CMK (cell line): Measurements from ENCODE around the gene SUPT3H.
"Not testable (repeated sequence)": the region's sequence is repeated elsewhere in the genome, so short reads cannot be mapped to it uniquely, and the experiment has no call there.

Source experiments
- DNase-seq: peaks from one replicate; pipeline ENCODE4 v3.0.0-alpha.2; 2010; ENCODE audit warnings: low read depth

SUPT3H gene

DNA sequence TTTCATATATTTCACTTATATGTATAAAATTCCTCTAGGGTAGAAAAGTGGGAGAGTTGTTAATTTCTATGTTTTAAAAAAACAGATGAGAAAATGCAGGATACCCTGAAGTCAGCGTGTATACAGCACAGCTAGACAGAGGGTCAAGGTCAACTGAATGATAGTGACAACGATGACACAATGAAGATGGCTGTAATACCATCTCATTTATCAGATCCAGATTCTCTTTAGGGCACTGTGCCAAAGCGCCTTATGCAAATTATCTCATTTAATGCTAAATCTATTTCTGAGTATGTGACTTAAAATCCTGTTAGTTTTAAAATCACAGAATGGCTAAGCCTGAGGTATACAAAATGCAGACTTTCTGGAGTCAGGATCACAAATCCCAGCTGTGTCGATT, 481.0 kb downstream of the SUPT3H start:
- no peak for DNase-seq

DNA sequence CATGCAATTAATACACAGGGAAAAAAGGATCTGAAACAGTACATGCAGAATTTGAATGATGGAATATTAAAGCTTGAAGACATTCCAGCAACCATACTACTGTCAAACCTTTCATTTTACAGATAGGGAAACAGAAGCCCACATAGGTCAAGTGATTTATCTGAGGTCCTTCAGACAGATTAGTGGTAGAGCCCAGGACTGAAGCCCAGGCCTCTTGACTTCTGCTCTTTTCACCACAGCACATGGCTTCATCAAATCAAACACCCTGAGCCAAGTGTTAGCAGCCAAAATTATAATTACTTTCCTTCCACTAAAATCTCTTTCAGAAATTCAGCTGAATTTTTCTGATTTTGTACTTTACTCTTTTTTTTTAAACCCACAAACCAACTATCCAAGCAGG, 485.2 kb downstream of the SUPT3H start:
- DNase-seq, result no peak

DNA sequence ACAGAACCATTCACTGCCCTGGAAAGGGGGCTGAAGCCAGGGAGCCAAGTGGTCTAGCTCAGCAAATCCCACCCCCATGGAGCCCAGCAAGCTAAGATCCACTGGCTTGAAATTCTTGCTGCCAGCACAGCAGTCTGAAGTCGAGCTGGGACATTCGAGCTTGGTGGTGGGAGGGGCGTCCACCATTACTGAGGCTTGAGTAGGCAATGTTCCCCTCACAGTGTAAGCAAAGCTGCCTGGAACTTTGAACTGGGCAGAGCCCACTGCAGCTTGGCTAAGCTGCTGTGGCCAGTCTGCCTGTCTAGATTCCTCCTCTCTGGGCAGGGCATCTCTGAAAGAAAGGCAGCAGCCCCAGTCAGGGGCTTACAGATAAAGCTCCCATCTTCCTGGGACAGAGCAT, 498.7 kb downstream of the SUPT3H start:
- DNase-seq, result not testable (repeated sequence)

DNA sequence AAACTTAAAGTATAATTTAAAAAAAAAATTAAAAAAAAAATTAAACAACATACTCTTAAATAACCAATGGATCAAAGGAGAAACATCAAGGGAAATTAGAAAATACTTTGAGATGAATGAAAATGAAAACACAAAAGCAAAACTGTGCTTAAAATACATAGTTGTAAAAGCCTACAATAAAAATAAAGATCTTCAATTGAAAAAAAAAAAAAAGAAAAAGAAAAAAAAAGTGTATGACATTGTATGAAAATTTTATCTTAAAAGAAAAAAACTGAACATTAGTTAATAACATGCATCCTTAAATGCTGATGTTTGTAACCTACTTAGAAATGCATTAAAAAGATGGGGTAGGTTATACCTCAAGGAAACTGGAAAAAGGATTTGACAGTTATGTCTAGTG, 501.1 kb downstream of the SUPT3H start:
- not testable (repeated sequence) for DNase-seq

DNA sequence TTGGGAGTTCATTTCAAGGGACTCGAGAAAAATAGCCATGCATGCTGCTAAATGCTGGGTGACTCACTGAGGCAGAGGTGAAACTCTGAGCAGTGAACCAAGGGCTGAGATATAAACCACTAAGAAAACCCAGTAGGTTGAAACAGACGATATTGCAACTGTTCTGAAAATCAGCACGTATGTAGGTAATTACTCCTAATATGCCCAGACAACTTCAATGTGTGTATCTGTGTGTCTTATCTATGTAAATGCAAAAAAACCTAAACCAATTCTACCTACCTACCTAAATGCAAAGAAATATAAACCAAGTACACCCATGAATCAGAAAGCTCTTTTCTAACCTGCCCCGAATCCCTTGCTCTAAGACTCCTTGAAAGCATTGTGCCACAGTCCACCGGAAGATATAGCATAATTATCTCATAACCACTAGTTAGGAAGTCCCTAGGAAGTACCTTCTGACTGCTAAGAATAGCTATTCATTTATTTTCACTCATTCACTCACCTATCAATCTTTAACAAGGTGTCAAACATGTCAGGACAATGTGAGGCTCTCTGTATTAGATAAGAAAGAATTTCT, 508.3 kb downstream of the SUPT3H start:
- no peak for DNase-seq

DNA sequence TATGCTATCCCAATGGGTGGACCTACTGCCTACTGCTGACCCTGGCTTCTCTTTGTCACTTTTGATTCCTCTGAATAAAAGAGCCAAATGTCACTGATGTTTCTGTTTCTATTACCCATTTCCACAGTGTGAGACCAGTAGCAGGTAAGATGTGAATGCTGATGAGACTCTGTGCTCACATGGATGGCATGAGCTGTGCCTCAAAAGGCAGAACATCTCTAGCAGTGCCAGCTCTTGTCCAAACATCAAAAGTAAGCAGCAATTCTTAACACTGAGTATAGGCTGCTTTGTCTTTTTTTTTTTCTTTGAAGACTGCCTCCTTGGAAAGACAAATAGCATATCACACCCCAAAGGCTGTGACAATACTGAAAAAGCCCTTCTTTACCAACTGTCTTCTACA, 508.8 kb downstream of the SUPT3H start:
- no peak for DNase-seq

DNA sequence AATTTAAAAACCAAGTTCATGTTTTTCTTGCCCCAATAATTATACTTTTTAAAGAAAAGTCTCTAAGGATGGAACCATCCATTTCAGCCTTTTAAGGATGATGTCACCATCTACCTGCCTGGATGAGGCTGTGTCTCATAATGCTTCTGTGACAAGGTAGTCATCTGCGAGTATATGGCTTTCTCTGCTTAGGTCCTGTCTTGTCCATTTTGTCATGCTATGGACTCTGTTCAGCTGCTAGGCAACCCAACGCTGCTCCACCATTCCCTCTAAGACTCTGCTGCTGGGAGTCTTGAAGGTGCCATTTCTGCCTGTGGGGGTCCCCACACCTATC, 509.4 kb downstream of the SUPT3H start:
- DNase-seq, result no peak

DNA sequence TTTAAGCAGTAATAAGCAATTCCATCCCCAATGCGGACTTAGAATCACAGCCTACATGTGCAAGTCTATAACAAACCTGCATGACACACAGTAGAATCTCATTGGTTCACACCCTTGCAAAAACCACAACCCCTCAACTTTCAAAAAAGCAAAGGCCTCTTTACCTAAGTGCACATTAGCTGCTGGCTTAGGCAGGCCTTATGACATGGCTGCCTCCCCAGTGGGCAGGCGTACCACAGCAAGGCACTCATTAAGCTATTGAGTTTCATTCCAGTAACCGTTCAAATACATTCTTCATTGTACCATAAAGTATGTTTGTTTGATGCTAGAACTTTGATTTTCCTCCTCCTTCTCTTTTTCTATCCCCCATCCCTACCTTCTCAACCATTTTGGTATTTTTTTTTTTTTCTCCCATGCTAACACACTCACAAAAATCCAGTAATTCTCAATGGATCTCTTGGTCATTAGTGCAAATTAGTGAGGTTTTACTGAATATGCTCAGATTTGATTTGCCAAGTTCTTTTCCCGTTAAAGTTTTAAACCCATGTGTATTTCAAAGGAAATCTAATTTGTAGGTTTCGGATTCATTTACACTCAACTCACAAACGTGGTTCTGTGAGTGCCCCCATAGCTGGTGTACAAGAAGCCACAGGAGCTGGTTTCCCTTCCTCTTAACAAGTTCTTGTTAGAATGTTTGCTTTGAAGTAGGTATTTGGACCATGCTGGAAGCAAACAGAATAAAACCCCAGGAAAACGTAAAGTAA, 510.0 kb downstream of the SUPT3H start:
- no peak for DNase-seq

DNA sequence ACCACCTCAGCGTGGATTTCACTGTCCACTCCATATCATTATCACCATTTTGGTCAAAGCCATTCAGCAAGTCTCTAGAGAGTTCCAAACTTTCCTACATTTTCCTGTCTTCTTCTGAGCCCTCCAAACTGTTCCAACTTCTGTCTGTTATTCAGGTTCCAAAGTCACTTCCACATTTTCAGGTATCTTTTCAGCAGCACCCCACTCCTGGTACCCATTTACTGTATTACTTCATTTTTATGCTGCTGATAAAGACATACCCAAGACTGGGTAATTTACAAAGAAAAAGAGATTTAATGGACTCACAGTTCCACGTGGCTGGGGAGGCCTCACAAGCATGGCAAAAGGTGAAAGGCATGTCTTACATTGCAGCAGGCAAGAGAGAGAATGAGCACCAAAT, 512.5 kb downstream of the SUPT3H start:
- DNase-seq, result not testable (repeated sequence)

DNA sequence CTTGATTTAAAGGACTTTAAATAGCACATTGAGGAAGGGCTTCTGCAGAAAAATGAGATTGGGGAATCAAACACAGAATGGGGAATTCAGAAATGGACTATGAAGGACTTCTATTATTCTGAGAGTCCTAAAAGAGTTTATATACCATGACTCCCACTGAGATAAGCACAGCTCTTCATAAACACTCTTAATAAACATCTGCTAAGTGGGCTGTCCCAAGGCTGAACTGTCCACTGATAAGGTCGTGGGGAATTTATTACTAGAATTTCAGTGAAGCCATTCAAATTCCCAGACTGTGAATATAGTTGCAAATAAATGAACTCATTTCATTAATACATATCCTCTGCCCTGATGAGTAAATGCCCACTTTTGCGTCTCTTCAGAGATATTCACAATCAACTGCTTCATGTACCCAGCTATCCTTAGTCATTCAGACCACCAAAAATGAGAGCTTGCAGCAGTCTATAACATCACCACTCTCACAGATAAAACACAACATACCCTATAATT, 517.8 kb downstream of the SUPT3H start:
- DNase-seq, result no peak

DNA sequence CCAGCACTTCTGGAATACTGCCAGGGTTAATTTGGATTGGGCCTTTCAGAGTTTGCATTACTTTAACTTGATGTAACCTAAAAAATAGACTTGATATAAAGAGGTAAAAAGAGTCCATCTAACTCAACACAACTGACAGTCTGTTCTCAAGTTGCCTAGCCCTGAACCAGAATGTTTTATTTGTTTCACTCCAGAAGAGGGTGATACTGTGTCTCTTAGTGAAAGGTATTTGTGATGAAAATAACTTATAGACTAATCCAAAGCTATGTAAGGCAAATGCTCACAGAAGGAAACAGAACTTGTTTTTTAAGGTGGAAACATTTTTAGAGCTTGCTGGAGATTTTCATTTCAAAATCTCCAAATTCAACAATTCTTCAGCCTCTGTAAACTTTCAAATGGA, 518.7 kb downstream of the SUPT3H start:
- no peak for DNase-seq

DNA sequence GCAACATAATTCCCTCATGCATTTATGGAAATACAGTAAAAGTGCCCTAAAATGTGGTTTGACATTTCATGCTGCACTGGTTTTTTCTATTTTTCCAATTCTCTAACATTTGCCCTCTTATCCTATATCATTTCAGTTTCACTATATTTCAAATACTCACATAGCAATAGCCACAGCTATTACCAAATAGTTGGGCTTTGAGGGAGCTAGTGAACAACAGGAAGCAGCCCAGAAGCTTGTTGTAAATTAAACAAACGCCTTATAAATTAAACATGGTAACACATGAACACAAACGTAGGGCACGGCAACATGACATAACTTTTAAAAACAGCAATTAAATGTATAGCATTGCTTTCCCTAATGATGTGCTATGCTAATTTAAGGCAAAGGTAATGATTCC, 521.3 kb downstream of the SUPT3H start:
- no peak for DNase-seq

DNA sequence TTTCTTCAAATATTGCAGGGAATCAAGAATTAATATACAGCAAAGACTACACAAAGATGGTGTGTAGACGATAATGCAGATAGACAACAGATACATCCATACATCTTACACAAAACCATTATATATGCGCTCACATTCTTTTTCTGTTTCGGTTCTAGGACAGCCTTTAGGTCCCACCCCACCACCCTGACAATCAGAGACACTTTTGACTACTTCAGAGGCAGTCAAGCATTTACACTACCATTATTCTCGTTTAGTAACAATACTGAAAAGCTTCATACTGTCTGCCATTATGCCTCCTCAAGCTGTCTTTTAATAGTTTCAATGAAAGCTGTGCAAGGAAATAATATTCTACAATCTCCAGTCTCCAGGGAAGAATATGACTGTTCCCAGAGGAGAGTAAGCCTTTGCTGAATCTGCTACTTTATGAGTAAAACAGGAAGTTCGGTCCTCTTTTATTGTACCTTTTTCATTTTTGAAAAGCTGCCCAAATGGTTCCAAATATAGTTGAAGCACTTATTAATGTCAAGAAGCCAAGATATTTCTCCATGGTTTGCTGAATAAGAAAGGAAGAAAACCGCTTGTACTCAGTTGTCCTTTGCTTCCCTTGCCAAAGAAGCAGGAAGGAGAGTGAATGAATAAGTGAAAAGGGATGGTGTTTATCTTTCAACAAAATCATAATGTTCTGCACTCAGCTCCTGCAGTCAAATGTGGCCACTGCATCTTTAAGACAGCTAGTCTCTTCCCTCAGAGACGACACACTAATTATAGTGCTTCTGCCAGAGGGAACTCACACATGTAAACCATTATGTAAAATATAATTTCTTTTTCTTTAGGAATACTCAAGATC, 521.9 kb downstream of the SUPT3H start:
- no peak for DNase-seq

DNA sequence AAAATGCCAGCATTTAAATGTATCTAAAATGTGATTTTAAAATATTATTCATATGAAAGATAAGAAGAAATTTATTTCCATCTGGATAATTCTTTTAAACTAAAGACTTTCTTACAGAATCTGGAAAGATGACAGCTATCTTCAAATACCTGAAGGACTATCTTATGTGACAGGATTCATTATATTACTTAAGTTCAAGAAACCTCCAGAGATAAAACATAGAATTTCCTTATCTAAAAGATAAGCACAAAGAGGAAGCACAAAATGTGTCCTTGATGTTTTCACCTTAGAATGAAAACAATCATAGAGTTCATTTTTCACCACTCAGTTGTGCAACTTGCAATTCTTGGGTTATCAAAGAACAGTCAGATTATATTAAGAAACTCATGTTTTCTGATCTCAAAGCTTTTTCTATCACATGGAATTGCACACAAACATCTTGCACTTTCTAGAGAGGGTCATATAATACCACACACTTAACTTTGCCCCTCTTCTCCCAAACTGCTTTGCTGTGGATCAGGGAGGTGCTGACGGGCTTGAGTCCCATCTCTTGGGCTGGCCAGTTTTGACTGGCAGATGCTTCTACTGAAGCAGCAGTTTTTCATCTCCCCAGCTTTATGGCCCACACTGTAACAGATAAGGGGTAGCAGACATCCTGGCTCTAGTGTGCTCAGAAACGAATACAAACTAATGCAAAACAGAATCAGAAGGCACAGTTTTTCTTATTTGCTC, 522.9 kb downstream of the SUPT3H start:
- no peak for DNase-seq

DNA sequence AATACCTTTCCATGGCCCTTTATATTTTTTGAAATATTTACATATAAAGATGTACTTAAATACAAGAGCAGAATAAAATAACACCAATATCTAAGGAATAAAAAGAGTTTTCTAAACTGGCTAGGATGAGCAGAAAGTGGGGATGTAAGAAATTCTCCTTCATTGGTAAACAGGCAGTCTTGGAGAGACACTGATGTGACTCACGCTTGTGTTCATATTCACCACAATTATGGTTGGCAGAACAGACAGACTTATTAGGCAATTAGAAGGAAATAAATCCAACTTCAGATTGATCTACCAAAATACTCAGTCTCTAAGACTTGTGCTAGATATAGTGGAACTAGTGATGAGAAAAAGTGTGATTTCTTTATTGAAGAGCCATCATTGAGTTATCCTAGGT, 526.6 kb downstream of the SUPT3H start:
- DNase-seq, result no peak

DNA sequence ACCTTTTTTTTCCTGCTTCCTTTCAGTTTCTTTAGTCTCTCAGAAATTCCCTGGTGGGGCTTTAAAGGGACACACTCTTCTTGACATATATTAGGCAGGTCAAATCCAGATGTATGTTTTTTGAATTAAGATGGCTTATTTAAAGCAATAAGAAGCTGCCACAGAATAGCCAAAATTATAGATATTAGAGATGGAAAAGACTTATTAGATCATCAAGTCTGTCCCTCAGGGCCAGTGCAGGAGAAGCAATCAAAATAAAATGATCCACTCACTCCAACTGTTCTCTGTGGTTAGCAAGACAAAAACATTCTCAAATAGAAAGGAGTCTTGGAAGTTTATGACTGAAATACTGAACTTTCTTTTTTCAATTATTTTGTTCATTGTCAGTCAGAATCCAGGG, 527.4 kb downstream of the SUPT3H start:
- no peak for DNase-seq

DNA sequence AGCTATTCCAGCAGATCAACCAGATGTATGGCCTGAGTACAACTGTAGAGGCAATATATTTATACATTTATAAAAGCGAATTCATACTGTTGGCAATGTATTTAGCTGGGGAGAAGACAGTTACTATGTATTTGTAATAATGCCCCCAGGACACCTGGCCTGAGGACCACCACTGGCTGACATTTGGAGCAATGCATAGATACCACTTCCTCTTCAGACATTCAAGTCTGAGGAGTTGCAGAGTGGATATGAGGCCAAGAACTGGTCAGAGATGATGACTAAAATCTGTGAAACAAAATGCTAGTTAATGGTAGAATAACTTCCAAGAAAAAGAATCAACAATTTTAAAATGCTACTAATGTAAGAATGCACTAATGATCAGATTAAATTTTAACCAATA, 527.9 kb downstream of the SUPT3H start:
- DNase-seq, result no peak

DNA sequence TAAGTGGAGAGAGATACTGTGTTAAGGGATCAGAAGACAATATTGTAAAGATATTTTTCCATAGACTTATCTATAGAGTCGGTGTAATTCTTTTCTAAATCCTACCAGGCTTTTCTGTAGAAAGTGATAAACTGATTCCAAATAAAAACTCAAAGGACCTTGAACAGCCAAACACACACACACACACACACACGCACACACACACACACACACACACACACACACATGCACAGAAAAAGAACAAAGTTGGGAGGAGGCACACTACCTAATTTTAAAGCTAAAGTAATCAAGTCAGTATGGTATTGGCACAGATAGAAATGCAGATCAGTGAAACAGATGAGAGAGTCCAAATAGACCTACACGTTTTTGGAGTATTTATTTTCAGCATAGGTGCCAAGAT, 534.0 kb downstream of the SUPT3H start:
- no peak for DNase-seq

DNA sequence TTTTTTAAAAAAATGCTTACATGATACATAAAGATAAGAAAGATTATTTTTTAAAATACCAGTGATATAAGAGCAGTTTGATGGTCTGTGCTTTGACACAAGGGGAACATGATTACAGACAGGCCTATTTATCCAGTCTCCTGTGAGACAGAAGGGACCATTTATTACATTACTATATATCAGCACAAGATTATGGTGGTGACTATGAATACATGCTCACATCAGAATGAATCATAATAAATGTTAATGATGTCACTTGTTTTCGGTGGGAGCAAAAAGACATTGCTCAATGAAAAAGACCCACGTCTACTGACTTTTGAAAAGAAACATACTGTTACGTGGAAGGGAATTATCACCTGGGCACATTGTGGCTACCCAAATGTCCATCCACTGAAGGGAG, 535.1 kb downstream of the SUPT3H start:
- DNase-seq, result no peak

DNA sequence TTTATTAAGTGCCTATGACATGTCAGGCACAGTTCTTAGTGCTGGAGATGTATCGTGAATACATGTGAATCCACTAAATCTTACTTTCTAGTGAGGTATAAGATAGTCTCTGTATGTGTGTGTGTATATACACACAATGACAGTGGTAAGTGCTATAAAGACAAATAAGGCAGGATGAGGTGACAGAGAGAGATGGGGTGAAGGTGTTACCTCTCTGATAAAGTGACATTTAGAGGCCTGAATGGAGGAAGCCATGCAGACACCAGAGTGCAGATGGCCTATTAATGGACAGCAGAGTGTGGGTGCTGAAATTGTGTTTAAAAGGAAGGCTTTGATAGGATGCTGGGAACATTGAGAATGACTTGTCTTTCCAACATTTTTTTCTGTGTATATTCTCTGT, 535.9 kb downstream of the SUPT3H start:
- no peak for DNase-seq

DNA sequence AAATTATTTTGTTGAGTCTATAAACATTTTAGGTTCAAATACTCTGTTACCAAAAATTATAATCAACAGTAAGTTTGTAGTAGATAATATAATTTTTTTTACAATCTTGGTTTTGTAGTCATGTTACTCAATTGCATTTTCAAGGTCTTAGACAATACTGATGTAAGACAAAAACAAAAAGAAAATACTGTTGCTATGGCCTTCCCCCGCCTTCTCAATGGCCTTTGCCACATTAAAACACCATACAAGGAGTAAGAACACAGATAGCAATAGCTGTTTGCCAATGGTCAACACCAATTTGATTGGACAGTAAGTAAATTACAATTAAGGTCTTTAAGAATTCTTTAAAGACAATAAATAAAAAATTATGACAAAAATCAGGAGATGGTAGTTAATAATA, 540.0 kb downstream of the SUPT3H start:
- no peak for DNase-seq

DNA sequence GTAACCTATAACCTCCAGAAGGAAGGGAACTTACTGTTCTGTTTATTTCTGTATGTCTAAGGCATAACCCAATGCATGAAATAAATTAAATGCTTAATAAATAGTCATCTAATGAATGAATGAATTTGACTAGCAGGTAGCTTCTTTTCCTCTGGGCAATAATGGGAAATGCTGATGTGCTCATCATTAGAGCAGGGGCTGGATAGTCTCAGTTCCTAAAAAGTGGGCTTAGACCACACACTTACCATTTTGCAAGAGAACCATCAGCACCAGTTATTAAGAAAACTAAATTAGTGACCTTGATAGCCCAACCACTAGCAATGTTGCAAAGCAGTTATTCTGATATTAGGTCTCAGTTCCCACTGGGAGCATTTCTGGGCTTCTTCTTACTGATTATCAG, 540.5 kb downstream of the SUPT3H start:
- no peak for DNase-seq
